ELF-1 (cell line): Measurements from ENCODE around the gene RTKN.
"Not testable (repeated sequence)": the region's sequence is repeated elsewhere in the genome, so short reads cannot be mapped to it uniquely, and the experiment has no call there.

Source experiments
- DNase-seq: peaks from one replicate; pipeline ENCODE4 v3.0.0-alpha.2; 2016; ENCODE audit warnings: low read depth, low spot score

Gene RTKN

GRCh38 chr2:74439373-74439772 lies 2.4 kb downstream of the RTKN start:
- DNase-seq = no peak

DNA sequence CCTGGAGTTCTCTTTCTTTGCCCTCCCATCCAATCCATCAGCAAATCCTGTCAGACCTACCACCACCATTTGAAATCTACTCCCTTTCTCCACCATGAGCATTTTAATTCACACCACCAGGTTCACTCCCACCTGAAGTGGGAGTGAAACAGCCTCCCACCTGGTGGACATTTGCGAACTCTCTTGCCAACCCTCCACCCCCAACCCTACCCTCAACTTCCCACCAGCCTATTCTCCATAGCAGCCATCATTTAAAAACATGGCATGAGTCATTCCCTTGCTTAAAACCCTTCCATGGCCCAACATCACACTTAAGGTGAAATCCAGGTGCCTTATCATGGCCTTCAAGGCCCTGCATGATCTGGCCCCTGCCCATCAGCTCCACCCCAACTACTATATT lies 3.5 kb downstream of the RTKN start:
- no peak for DNase-seq

DNA sequence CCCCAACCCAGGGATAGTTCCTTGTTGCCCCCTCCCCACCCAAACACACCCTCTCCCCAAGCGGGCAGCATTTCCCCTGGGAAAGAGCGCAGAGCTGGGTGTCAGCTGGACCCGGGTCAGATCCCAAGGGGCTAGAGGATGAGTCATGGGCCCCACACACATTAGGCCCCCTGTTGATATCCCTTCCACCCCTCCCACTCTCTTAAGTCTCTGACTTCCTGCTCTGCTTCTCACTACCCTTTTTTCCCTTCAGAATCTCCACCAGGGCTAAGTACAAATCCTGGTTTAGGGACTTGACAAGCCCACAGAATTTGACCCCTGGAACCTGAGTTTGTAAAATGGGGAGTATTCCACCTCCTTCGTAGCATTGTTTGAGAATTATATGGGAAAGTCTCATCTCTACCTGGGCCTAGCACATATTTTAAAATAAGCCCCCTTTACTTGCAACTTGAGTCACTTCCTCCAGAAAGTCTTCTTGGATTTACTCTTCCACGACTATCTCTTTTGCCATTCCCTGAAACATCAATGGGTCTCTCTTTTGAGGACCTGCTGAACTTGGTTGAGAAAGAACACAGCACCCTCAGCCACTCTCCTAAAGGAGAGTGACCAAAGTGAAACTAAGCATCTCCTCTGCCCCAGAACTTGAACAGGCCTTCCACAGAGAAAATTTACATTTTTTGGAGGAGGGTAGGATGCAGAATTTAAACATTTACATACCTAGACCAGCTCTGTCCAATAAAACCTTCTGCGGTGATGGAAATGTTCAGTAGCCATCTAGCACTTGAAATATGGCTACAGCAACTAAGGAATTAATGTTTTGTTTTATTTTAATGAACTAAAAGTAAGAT lies 4.7 kb downstream of the RTKN start:
- no peak for DNase-seq

GRCh38 chr2:74436111-74436805 lies 5.5 kb downstream of the RTKN start:
- no peak for DNase-seq

- DNase-seq = no peak
Measured at GRCh38 chr2:74430502-74430901, 11.2 kb downstream of the RTKN start.

DNA sequence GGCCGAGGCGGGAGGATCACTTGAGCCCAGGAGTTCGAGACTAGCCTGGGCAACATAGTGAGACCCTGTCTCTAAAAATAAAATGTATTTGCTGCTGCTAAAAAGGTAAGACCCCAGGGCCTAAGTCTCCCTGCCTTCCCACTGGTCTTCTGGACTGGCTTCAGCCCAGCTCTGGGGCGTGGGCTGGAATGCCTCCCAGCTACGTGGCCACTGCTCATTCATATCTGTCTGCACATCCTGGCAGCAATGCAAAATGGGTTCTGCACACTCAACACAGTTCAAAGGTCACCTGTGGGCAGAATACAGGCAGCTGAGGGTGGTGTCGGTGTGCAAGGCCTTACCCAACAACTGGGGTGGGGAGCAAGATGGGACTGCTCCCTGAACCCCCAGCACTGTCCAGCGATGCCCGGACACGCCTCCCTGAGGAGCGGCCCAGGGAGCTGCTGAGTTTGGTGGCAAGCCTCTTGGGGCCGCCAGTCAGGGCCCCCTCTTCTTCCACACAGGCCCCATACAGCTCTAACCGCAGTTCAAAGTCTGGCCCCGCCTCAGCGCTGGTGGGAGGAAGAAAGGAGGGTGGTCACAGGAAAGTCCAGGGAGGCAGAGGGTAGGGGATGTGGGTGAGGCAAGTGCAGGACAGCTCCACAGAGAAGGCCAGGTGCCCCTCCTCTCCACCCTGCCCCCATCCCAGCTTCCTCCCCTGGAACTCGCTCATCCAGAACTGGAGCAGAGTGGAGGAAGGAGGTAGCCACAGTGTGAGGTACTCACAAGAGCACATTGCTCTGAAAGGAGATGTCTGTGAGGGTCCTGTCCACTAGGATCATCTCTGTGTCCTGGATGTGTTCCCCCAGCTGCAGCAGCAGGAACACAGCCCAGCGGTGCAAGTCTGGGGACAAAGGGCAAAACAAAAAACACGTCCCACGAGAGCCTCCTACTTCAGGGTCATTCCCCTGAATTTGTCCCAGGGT lies 12.0 kb downstream of the RTKN start:
- no peak for DNase-seq

DNA sequence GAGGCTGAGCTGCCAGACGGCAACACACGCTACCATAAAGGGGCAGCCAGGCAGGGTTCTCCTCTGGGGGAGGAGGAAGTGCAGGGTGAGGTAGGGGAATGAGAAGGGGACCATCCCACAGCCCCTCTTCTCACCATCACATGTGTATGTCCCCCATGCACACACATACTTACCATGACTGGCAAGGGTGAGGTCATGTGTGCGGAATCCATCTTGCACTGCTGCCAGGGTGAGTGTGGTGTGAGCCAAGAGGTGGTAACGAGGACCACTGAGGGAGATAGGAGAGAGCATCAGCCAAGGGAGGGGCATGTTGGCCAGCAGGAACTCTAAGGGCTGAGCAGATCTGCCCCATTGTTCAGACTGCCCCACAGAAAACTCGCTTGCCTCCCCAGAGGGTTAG lies 13.1 kb downstream of the RTKN start:
- DNase-seq = no peak

- no peak for DNase-seq
Measured at GRCh38 chr2:74427551-74427950, 14.2 kb downstream of the RTKN start.

DNA sequence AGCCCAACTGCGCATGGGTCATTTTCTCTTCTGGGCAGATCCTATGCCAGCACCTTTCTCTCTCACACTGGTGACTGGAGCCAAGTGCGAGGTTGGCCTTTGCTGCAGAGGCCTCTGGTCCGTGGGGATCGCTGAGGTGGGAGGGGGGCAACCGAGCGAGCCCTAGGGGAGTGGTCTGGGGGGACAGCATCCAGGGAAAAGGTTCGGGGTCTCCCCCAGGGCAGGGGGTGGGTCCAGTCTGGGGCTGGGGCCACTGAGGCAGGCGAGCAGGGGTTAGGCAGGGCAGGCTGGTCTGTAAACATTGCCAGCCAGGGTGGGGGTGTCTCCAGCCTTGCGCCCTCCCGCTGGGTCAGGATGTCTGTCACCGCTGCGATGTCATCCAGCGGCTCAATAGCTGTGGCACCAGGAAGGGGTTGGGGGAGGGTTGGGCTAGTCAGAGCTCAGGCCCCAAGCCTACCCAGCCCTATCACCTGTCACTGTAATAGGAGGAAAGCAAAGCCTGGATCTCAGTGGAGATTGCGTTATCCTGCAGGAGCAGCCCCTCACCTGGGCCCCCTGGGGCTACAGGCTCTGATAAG lies 15.5 kb downstream of the RTKN start:
- no peak for DNase-seq

DNA sequence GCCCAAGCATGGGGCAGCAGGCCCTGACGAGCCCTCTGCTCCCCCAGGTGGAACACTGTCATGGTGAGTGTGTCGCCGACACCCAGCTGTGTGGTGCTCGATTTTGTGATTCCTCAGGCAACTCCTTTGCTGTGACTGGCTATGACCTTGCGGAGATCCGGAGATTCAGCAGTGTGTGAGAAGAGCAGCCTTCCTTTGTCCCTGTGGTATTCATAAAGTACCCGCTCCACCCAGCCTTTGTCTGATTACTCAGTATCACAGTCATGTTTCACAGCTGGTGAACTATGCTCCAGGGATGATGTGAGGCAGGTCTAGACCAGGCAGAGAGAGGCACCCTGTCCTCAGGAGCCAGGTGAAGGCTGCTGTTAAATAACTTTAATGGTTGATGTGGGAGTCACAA lies 16.2 kb downstream of the RTKN start:
- no peak for DNase-seq

- DNase-seq = no peak
Measured at GRCh38 chr2:74424995-74425406, 16.7 kb downstream of the RTKN start.

DNA sequence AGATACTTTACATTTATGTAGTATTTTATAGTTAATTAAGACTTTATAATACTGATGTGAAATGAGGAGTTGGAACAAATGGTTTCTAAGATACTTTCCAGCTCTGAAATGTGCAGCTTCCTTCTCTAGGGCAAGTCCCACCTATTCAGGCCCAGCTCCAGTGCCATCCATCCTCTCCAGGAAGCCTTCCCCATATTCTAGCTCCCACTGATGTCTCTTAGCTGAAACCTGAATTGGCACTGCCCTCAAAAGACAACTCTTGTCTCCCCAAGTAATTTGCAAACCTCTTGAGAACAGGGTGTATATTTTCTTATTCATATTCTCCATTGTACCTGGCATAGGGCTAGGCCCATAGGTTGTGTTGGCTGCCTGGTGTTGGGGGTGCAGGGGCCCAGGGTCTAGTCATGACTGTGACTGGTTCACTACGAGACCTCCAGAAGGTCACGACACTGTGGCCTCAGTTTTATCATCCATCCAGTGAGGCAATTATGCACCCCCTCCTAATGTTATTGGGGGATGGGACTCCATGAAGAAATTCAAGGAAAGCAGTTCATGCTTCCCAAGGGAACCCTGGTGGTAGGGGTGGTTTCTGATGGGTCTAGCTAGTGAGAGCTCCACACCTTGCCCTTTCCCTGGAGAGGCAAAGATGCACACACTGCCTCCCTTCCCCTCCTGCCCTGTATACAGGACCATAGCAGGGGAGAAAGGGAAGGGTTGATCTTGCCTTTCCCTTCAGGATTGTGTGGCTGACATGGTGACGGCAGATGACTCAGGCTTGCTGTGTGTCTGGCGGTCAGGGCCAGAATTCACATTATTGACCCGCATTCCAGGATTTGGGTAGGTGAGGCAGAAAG lies 17.4 kb downstream of the RTKN start:
- DNase-seq = no peak

- DNase-seq = no peak
Measured at GRCh38 chr2:74423231-74424095, 18.3 kb downstream of the RTKN start.

DNA sequence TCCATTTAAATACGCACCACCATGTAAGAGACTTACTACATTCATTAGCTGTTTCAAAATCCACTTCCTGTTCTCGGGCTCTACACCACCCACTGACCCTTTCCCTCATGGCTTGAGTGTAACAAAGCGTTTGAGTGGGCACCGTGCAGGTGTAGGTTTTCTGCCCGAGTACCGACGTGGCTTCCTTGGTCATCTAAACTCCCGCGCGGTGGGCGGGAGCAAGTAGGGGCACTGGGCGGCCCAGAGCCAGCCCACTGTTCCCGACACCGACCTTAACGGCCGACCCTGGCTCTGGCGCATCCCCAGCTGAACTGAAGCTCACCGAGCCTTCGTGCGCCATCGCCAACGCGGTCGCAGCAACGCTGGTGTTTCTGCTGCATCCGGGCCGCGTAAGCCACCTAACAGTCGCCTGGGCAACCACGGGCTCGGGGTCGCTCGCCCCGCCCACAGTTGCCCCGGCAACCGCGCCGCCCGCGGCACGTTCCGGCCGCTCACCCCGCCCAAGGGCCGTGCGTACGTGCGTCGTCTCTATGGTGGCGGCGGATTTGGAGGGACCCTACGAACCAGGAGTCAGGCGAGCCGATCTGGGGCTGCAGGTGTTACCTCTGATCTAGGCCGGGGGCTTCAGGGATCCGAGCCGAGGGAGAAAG lies 20.4 kb downstream of the RTKN start, which contains the start of the genes C2orf81 and WDR54:
C2orf81 (minus strand) TSS at position 399 of the 650 bp plus-strand sequence; CDS start at position 340, 59 bp downstream.
WDR54 (plus strand) TSS at position 510 of the 650 bp plus-strand sequence. CDS start 424 bp downstream, outside the sequence.
- peak; percentile 94 for DNase-seq

- DNase-seq = not testable (repeated sequence)
Measured at GRCh38 chr2:74420443-74421103, 21.2 kb downstream of the RTKN start.

DNA sequence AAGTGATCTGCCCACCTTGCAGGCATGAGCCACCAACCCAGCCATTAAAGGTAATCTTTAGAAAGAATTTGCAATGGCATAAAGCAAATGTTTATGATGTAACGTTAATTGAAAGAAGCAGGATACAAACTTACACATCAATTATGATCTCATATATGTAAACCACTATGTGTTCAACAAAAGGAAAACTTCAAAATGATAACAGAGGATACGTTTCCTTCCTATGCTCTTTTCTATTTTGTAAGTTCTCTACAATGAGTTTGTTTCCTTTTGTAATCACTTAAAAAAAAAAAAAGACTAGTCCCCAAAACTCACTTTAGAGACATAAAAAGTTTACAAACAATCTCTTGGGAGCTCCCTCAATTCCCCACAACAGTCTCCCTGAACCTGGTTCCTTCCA lies 21.7 kb downstream of the RTKN start:
- no peak for DNase-seq

DNA sequence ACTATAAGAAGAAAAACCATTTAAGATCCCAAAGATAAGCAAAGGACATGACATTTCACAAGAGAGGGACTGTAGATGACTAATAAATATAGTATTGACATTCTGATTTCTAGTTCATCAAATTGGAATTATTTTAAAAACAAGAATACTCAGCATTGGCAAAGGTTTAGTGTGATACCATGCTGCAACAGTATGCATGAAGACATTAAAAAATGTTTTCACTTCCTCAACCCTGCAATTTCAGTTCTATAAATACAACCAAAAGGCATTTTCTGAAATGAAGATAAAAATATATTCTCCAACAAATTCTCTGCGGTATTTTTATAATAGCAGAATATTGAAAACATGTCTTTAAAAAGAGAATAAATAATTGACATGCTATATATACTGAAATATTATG lies 22.4 kb downstream of the RTKN start:
- DNase-seq = no peak

- DNase-seq = no peak
Measured at GRCh38 chr2:74418312-74418711, 23.4 kb downstream of the RTKN start.
